ENCODE measurements around the gene FBXO33.

GRCh38 chr14:39406560-39406959, 25.7 kb downstream of the FBXO33 start:
- no peak for TF ChIP-seq CTCF (IDR thresholded peaks at IDR 0.05)
- TF ChIP-seq ZFX (IDR thresholded peaks at IDR 0.05; ENCODE audit: borderline replicate concordance) = no peak
